Adrenal gland (tissue), 5 donors: ENCODE data around the gene FYCO1.

Source experiments
- CTCF ChIP-seq, 6 experiments: fragments of 450-650 bp in 4 of 6; fragments of 200-600 bp in 2 of 6; sonication (generic) in 1 of 6; IDR thresholded peaks; 1 replicate in 5 of 6; 2 replicates in 1 of 6; pipeline versions ENCODE4 v1.5.1 to v1.8.0; 2016 to 2021; ENCODE audit warnings: antibody characterized with exemption in 6 of 6, mild to moderate bottlenecking in 2 of 6, moderate library complexity in 1 of 6
- POLR2A ChIP-seq, 2 donors: fragments of 450-650 bp; IDR thresholded peaks; one replicate each; pipeline ENCODE4 v1.6.1; 2017; ENCODE audit warnings: antibody characterized with exemption in 2 of 2, mild to moderate bottlenecking in 2 of 2, moderate library complexity in 1 of 2
- donor health status: DM: no; HTN: no; CAD: no.

GRCh38 chr3:45964139-45964538, 31.5 kb downstream of the FYCO1 start:
- TF ChIP-seq CTCF (IDR thresholded peaks at IDR 0.05) (no peak), POLR2A (IDR thresholded peaks at IDR 0.05) (no peak)
